ENCODE results near the gene LAIR2. TPM values are rescaled to one million over a fixed set of nuclear protein-coding genes. Genes with fewer than 3 reads are reported as not detected.
"Not testable (repeated sequence)": the region's sequence is repeated elsewhere in the genome, so short reads cannot be mapped to it uniquely, and the experiment has no call there.

The LAIR2 gene
- total RNA-seq, 1 donor from 2014 or later, result not detected

DNA sequence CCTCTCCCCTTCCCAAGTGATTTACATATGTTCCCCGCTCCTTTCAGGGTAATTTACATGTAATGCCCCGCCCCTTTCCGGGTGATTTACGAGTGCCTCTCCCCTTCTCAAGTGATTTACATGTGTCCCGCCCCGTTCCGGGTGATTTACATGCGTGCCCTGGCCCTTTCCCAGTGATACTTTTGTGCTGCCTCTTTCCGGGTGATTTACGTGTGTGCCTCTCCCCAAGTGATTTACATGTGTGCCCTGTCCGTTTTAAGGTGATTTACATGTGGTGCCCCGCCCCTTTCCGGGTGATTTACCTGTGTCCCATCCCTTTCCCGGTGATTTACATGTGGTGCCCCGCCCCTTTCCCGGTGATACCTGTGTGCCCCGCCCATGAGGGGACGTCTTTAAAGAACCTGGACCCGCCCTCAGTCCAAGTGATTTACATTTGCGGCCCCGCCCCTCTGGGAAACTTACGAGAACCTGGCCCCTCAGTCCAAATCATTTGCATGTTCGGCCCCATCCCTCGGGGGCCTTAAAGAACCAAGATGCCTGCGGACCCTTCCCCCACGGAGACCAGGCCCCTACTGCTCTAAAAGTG is 38.5 kb upstream of the LAIR2 start:
- peak; percentile 92 for DNase-seq (ENCODE audit: low spot score)
- intact Hi-C loops (cut with DNase I), result no loop called here

DNA sequence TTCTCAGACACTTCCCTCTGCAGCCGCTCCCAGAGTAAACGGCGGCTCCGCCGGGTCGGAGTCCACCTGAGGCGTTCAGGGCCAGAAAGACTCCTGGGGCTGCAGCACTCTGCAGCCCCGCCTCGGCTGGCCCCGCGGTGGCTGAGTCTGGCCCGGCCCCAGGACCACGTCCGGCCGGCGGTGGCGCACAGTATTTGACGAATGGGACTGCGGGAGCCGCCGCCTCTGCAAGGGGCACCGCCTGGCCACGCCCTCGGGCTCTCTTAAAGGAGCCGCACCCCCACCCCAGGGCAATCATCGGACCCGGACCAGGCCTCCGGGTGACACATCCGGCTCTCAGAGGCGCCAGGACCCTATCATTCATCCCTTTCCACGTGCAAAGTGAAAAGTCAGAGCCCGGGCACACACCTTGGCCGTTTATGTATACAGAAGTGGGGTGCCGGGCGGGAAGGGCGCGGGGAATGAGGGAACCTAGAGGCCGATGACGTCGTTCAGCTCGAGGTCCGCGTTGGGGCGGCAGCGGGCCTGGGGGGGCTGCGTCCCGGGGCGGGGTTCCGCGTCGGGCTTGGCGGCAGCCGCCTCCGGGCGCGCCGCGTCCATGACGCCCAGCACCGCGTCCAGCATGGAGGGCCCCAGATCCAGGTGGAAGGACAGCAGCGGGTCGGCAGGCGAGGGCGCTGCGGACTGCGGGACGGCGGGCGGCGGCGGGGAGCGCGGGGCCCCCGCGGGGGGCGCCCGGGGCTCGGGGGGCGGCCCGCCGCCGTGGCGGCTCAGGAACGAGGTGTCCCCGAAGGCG is 37.8 kb upstream of the LAIR2 start:
- DNase-seq (ENCODE audit: low spot score), result peak; percentile 94
- intact Hi-C loops (cut with DNase I), result no loop called here

DNA sequence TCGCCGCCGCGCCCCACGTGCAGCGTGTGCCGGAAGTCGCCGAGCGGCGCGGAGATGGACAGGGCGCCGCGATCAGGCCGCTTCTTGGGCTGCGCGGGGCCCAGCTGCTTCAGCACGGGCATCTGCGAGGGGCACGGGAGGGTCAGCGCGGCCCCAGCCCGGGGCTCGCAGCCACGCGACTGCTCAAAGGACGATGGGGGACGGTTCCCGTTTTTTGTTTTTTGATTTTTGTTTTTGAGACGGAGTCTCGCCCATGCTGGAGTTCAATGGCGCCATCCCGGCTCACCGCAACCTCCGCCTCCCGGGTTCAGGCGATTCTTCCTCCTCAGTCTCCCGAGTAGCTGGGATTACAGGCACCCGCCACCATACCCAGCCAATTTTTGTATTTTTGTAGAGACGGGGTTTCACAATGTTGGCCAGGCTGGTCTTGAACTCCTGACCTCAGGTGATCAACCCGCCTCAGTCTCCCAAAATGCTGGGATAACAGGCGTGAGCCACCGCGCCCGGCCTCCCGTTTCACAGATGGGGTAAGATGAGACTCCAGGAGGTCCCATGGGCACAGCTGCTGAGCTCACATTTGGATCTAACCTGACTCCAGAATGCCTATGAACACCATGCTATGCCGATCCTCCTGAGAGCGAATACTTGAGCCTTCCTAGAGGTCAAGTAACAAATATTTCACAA is 37.1 kb upstream of the LAIR2 start:
- no peak for DNase-seq (ENCODE audit: low spot score)
- intact Hi-C loops (cut with DNase I), result no loop called here

GRCh38 chr19:54466110-54466480 is 36.5 kb upstream of the LAIR2 start:
- intact Hi-C loops (cut with DNase I); DNase-seq (ENCODE audit: low spot score): not testable (repeated sequence)

- intact Hi-C loops (cut with DNase I), result no loop called here
- peak; percentile 83 for DNase-seq (ENCODE audit: low spot score)
Observed at GRCh38 chr19:54469496-54469934, 33.1 kb upstream of the LAIR2 start.

DNA sequence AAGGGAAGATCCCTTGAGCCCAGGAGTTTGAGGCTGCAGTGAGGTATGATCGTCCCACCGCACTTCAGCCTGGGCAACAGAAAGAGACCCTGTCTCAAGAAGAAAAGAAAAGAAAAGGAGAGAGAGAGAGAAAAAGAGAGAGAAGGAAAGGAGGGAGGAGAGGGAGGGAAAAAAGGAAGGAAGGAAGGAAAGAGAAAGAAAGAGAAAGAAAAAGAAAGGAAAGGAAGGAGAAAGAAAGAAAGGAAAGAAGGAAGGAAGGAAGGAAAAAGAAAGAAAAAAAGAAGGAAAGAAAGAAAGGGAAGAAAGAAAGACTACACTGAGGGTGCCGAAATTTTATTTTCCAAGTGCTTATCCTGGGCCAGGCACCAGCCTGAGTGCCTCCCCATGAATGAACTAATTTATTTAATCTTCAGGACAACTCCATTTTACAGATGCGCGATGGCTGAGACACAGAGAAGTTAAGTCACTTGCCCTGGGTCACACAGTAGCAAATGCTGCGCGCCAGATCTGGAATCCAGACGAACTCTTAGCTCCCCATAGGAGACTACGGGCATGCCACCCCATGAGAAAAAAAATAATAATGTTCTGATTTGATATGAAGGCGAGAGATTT is 32.2 kb upstream of the LAIR2 start:
- DNase-seq (ENCODE audit: low spot score), result no peak
- intact Hi-C loops (cut with DNase I), result no loop called here

DNA sequence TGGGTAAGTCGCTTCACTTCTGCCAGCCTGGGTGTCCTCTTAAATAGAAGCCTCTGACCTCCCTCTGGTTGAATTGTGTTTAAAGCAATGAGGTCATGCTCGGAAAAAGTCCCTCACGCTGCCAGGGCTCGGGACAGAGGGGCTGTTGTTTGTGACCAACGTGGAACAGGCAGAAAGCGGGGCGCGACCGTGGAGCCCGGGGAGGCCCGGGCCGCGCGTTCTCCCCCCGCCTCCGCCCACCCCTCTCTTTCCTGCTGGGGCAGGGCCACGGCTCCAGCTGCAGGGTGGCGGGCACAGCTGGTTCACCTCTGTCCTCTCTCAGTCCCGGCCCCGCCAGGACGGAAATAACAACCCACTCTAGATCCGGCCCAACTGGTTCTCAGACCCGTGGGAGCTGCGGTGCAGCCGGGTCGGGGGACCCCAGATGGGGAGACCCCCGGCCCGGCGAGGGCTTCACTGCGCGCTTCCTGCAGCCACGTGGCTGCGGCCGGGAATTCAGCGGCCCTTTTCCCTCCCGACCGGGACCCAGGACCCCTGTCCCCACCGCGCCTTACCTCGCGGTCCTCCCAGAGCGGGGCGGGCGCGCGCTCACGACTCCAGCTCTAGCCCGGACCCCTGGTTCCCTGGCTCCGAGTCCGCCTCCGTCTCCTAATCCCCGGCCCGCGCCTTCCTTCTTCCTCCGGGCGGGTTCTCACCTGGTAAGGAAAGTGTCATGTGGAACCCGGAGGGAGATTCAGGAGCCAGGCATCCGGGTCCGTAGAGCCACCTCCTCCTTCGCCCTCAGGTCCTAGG is 31.4 kb upstream of the LAIR2 start:
- DNase-seq (ENCODE audit: low spot score), result no peak
- intact Hi-C loops (cut with DNase I), result no loop called here

- DNase-seq (ENCODE audit: low spot score), result peak; percentile 84
- intact Hi-C loops (cut with DNase I), result no loop called here
Observed at GRCh38 chr19:54473071-54473891, 29.4 kb upstream of the LAIR2 start, which contains the start of gene CDC42EP5. Gene CDC42EP5 (minus strand): TSS chr19:54473296. CDS start chr19:54465547, 7,749 bp downstream.

DNA sequence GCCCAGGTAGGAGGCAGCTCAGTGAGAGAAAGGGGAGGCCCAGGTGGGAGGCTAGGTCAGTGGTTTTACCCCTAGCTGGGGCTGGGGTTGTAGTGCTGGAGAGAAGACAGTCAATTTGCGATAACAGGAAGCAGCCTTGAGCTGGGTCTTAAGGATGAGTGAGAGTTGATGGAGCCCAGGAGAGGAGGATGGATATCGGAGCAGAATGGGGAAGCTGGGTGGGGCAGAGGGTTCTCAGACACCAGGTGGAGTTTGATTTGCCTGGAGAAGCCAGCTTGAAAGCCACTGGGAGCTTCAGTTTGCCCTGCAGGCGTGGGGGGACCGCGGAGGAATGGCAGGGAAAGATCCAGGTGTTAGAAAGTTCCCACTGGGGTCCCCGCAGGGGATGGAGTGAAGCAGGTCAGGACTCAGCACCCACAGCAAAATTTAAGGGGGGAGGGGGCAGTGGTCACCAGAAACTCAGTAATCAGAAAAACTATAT is 28.7 kb upstream of the LAIR2 start:
- no peak for DNase-seq (ENCODE audit: low spot score)
- intact Hi-C loops (cut with DNase I), result no loop called here

GRCh38 chr19:54475706-54476105 is 26.9 kb upstream of the LAIR2 start:
- intact Hi-C loops (cut with DNase I), result no loop called here

GRCh38 chr19:54477650-54478049 is 25.0 kb upstream of the LAIR2 start:
- intact Hi-C loops (cut with DNase I), result no loop called here
- DNase-seq (ENCODE audit: low spot score), result no peak

More at GRCh38 chr19:54475706-54476105, 26.9 kb upstream of the LAIR2 start:
- DNase-seq (ENCODE audit: low spot score), result no peak

- intact Hi-C loops (cut with DNase I), result no loop called here
- DNase-seq (ENCODE audit: low spot score), result no peak
Observed at GRCh38 chr19:54478677-54479266, 23.9 kb upstream of the LAIR2 start.

DNA sequence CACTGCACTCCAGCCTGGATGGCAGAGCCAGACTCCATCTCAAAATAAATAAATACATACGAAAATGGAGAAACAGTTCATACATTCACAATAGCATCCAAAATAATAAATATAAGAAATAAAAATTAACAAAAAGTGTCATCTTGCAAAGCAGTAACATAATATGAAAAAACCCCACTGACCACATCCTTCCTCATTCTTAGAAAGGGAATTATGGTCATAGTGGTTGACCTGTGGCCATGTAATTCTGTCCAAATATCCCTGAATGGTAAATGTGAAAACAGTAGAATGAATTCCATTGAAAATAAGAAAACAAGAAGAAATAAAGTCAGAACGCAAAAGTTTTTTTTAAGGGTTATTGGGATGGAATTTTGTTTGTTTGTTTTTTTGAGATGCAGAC is 22.6 kb upstream of the LAIR2 start:
- intact Hi-C loops (cut with DNase I), result loop anchor here (5.0 kb wide), 1 partner anchor 197 kb away; no protein-coding TSS in a partner anchor
- DNase-seq (ENCODE audit: low spot score), result no peak

GRCh38 chr19:54481326-54481930 is 21.2 kb upstream of the LAIR2 start:
- DNase-seq (ENCODE audit: low spot score), result no peak
- intact Hi-C loops (cut with DNase I), result loop anchor here (5.0 kb wide), 1 partner anchor 196 kb away; no protein-coding TSS in a partner anchor

GRCh38 chr19:54482889-54483288 is 19.7 kb upstream of the LAIR2 start:
- DNase-seq (ENCODE audit: low spot score), result no peak
- intact Hi-C loops (cut with DNase I), result loop anchor here (5.0 kb wide), 1 partner anchor 194 kb away; no protein-coding TSS in a partner anchor

DNA sequence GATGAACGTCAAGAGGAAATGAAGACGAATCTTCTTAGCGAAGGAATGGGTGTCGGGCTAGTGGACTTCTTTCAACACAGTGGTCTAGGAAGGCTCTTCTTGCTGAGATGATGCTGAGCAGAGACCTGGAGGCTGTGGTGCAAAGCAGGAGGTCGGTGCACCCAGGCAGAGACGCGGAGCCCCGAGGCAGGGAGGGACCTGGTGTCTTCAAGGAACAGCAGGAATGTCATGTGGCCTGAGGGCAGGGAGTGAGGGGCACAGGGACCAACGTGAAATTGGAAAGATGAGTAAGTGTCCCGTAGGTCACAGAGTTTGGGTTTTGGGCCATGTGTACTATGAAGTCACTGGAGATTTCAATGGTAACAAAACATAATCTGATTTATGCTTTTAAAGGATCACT is 18.2 kb upstream of the LAIR2 start:
- DNase-seq (ENCODE audit: low spot score), result no peak
- intact Hi-C loops (cut with DNase I), result loop anchor here (5.0 kb wide), 1 partner anchor 193 kb away; no protein-coding TSS in a partner anchor

- intact Hi-C loops (cut with DNase I), result no loop called here
- no peak for DNase-seq (ENCODE audit: low spot score)
Observed at GRCh38 chr19:54485851-54486250, 16.8 kb upstream of the LAIR2 start.

All from cardiac septum (tissue), 1 donor.